ENCODE data around the gene SPG11.

The SPG11 gene

GRCh38 chr15:44666210-44667038 is 3.0 kb upstream of the SPG11 start:
- Mint-ChIP-seq H3K36me3 (ENCODE audit: low read depth) (peaks cover 20% of the 10 kb centered on the region), H3K4me3 (peak overlapping the region; percentile 39), H3K27ac (peak overlapping the region; percentile 64), H3K4me1 (ENCODE audit: low read depth) (peaks cover 22% of the 10 kb centered on the region), H3K9me3 (no peaks in the 10 kb centered on the region), H3K27me3 (no peaks in the 10 kb centered on the region)
- intact Hi-C loops (cut with micrococcal nuclease): no loop called here

GRCh38 chr15:44662478-44663409 is 718 bp downstream of the SPG11 start:
- Mint-ChIP-seq H3K4me3 (peak overlapping the region; percentile 95), H3K27ac (peak overlapping the region; percentile 96), H3K27me3 (no peaks in the 10 kb centered on the region), H3K9me3 (no peaks in the 10 kb centered on the region), H3K4me1 (ENCODE audit: low read depth) (peaks cover 32% of the 10 kb centered on the region), H3K36me3 (ENCODE audit: low read depth) (peaks cover 40% of the 10 kb centered on the region)
- intact Hi-C loops (cut with micrococcal nuclease): loop anchor here (1.0 to 5.0 kb wide), 3 partner anchors 48 to 360 kb away; partner anchors contain the start of gene SORD

- Mint-ChIP-seq H3K27me3 (no peaks in the 10 kb centered on the region), H3K4me3 (peak overlapping the region; percentile 34), H3K4me1 (ENCODE audit: low read depth) (peaks cover 25% of the 10 kb centered on the region), H3K27ac (peak overlapping the region; percentile 96), H3K36me3 (ENCODE audit: low read depth) (peaks cover 52% of the 10 kb centered on the region), H3K9me3 (no peaks in the 10 kb centered on the region)
- intact Hi-C loops (cut with micrococcal nuclease): loop anchor here (5.0 kb wide), 1 partner anchor 361 kb away; the partner anchor contains the start of gene SORD
Measured at GRCh38 chr15:44661576-44661975, 1.9 kb downstream of the SPG11 start.

- Mint-ChIP-seq H3K4me1 (ENCODE audit: low read depth) (peaks cover 26% of the 10 kb centered on the region), H3K27ac (no peak overlapping the region), H3K36me3 (ENCODE audit: low read depth) (peaks cover 72% of the 10 kb centered on the region), H3K27me3 (no peaks in the 10 kb centered on the region), H3K4me3 (no peak overlapping the region), H3K9me3 (no peaks in the 10 kb centered on the region)
- intact Hi-C loops (cut with micrococcal nuclease): loop anchor here (10.0 kb wide), 1 partner anchor 64 kb away; no protein-coding TSS in a partner anchor
Measured at GRCh38 chr15:44659056-44659455, 4.4 kb downstream of the SPG11 start.

GRCh38 chr15:44657378-44657777 is 6.1 kb downstream of the SPG11 start:
- intact Hi-C loops (cut with micrococcal nuclease): loop anchor here (10.0 kb wide), 1 partner anchor 63 kb away; no protein-coding TSS in a partner anchor
- H3K27me3 Mint-ChIP-seq: no peaks in the 10 kb centered on the region

GRCh38 chr15:44656913-44657312 is 6.5 kb downstream of the SPG11 start:
- H3K4me3 Mint-ChIP-seq: no peak overlapping the region
- intact Hi-C loops (cut with micrococcal nuclease): loop anchor here (10.0 kb wide), 1 partner anchor 62 kb away; no protein-coding TSS in a partner anchor
- peaks cover 81% of the 10 kb centered on the region for H3K36me3 Mint-ChIP-seq (ENCODE audit: low read depth)
- no peaks in the 10 kb centered on the region for H3K9me3 Mint-ChIP-seq
- H3K4me1 Mint-ChIP-seq (ENCODE audit: low read depth): peaks cover 21% of the 10 kb centered on the region
- H3K27ac Mint-ChIP-seq: no peak overlapping the region
- H3K27me3 Mint-ChIP-seq: no peaks in the 10 kb centered on the region

More at GRCh38 chr15:44657378-44657777, 6.1 kb downstream of the SPG11 start:
- no peak overlapping the region for H3K4me3 Mint-ChIP-seq
- no peaks in the 10 kb centered on the region for H3K9me3 Mint-ChIP-seq
- H3K27ac Mint-ChIP-seq: no peak overlapping the region
- peaks cover 77% of the 10 kb centered on the region for H3K36me3 Mint-ChIP-seq (ENCODE audit: low read depth)
- peaks cover 21% of the 10 kb centered on the region for H3K4me1 Mint-ChIP-seq (ENCODE audit: low read depth)

- H3K36me3 Mint-ChIP-seq (ENCODE audit: low read depth): peaks cover 88% of the 10 kb centered on the region
- peak overlapping the region; percentile 3 for H3K27ac Mint-ChIP-seq
- no peaks in the 10 kb centered on the region for H3K27me3 Mint-ChIP-seq
- H3K4me3 Mint-ChIP-seq: no peak overlapping the region
- H3K4me1 Mint-ChIP-seq (ENCODE audit: low read depth): peaks cover 21% of the 10 kb centered on the region
- intact Hi-C loops (cut with micrococcal nuclease): loop anchor here (10.0 kb wide), 1 partner anchor 61 kb away; no protein-coding TSS in a partner anchor
- no peaks in the 10 kb centered on the region for H3K9me3 Mint-ChIP-seq
Measured at GRCh38 chr15:44656298-44656697, 7.2 kb downstream of the SPG11 start.

- H3K4me3 Mint-ChIP-seq: no peak overlapping the region
- H3K9me3 Mint-ChIP-seq: no peaks in the 10 kb centered on the region
- no peaks in the 10 kb centered on the region for H3K27me3 Mint-ChIP-seq
- intact Hi-C loops (cut with micrococcal nuclease): loop anchor here (10.0 kb wide), 1 partner anchor 60 kb away; no protein-coding TSS in a partner anchor
- no peak overlapping the region for H3K27ac Mint-ChIP-seq
- peaks cover 95% of the 10 kb centered on the region for H3K36me3 Mint-ChIP-seq (ENCODE audit: low read depth)
- H3K4me1 Mint-ChIP-seq (ENCODE audit: low read depth): peaks cover 11% of the 10 kb centered on the region
Measured at GRCh38 chr15:44654858-44655257, 8.6 kb downstream of the SPG11 start.

GRCh38 chr15:44647637-44648036 is 15.8 kb downstream of the SPG11 start:
- Mint-ChIP-seq H3K4me1 (ENCODE audit: low read depth) (peaks cover 26% of the 10 kb centered on the region), H3K4me3 (no peak overlapping the region), H3K9me3 (peaks cover 12% of the 10 kb centered on the region), H3K27me3 (no peaks in the 10 kb centered on the region), H3K27ac (no peak overlapping the region), H3K36me3 (ENCODE audit: low read depth) (peaks cover 91% of the 10 kb centered on the region)
- intact Hi-C loops (cut with micrococcal nuclease): no loop called here

GRCh38 chr15:44647036-44647435 is 16.4 kb downstream of the SPG11 start:
- Mint-ChIP-seq H3K27me3 (no peaks in the 10 kb centered on the region), H3K36me3 (ENCODE audit: low read depth) (peaks cover 89% of the 10 kb centered on the region), H3K4me3 (no peak overlapping the region), H3K4me1 (ENCODE audit: low read depth) (peaks cover 26% of the 10 kb centered on the region), H3K27ac (no peak overlapping the region), H3K9me3 (peaks cover 12% of the 10 kb centered on the region)
- intact Hi-C loops (cut with micrococcal nuclease): no loop called here

- no peak overlapping the region for H3K4me3 Mint-ChIP-seq
- no peaks in the 10 kb centered on the region for H3K27me3 Mint-ChIP-seq
- no peak overlapping the region for H3K27ac Mint-ChIP-seq
- H3K9me3 Mint-ChIP-seq: peaks cover 12% of the 10 kb centered on the region
- peaks cover 89% of the 10 kb centered on the region for H3K36me3 Mint-ChIP-seq (ENCODE audit: low read depth)
- H3K4me1 Mint-ChIP-seq (ENCODE audit: low read depth): peaks cover 26% of the 10 kb centered on the region
- intact Hi-C loops (cut with micrococcal nuclease): no loop called here
Measured at GRCh38 chr15:44646460-44646859, 17.0 kb downstream of the SPG11 start.

- Mint-ChIP-seq H3K27me3 (no peaks in the 10 kb centered on the region), H3K4me1 (ENCODE audit: low read depth) (peaks cover 26% of the 10 kb centered on the region), H3K36me3 (ENCODE audit: low read depth) (peaks cover 82% of the 10 kb centered on the region), H3K4me3 (no peak overlapping the region), H3K27ac (no peak overlapping the region), H3K9me3 (peaks cover 9% of the 10 kb centered on the region)
- intact Hi-C loops (cut with micrococcal nuclease): no loop called here
Measured at GRCh38 chr15:44641651-44642050, 21.8 kb downstream of the SPG11 start.

GRCh38 chr15:44636976-44637375 is 26.5 kb downstream of the SPG11 start:
- Mint-ChIP-seq H3K27ac (no peak overlapping the region), H3K4me1 (ENCODE audit: low read depth) (no peaks in the 10 kb centered on the region), H3K36me3 (ENCODE audit: low read depth) (peaks cover 87% of the 10 kb centered on the region), H3K9me3 (no peaks in the 10 kb centered on the region), H3K4me3 (no peak overlapping the region), H3K27me3 (no peaks in the 10 kb centered on the region)
- intact Hi-C loops (cut with micrococcal nuclease): no loop called here
